Osteoblast (primary cell): ENCODE measurements around the gene CARD11. TPM values are rescaled to one million over a fixed set of nuclear protein-coding genes. Genes with fewer than 3 reads are reported as not detected.
A peak's percentile ranks its signal among the peaks of the same experiment; 100 is the strongest.

ENCODE experiments used
- DNase-seq: peaks from one replicate; pipeline ENCODE4 v3.0.0; 2011; ENCODE audit warnings: low spot score, mixed read lengths; ENCODE audit not compliant: insufficient read length; ENCODE audit errors: missing footprints
- H2AFZ ChIP-seq: 2 replicates; pipeline ENCODE4 v1.6.0; 2011; ENCODE audit warnings: mild to moderate bottlenecking, low read length
- H3K27ac ChIP-seq: 2 replicates; pipeline ENCODE4 v1.5.1; 2011; ENCODE audit warnings: mild to moderate bottlenecking, low read depth, low read length, moderate library complexity
- H3K27me3 ChIP-seq: 2 replicates; pipeline ENCODE4 v1.6.0; 2012; ENCODE audit warnings: mild to moderate bottlenecking, control low read depth, inconsistent platforms, low read length, moderate library complexity; ENCODE audit not compliant: insufficient read depth
- H3K36me3 ChIP-seq: 2 replicates; pipeline ENCODE4 v1.5.1; 2011; ENCODE audit warnings: mild to moderate bottlenecking, low read length, control low read depth, moderate library complexity; ENCODE audit not compliant: insufficient read depth
- H3K4me1 ChIP-seq: 2 replicates; pipeline ENCODE4 v1.5.1; 2011; ENCODE audit warnings: mild to moderate bottlenecking, low read length, control low read depth, moderate library complexity; ENCODE audit not compliant: insufficient read depth
- H3K4me2 ChIP-seq: 2 replicates; pipeline ENCODE4 v1.6.0; 2011; ENCODE audit warnings: mild to moderate bottlenecking, low read length; ENCODE audit not compliant: insufficient read depth
- H3K4me3 ChIP-seq: fragments of 200-600 bp; sonication (generic); 3 replicates; pipeline ENCODE4 v1.5.1; 2012; ENCODE audit warnings: mild to moderate bottlenecking, low read length, inconsistent platforms; ENCODE audit not compliant: insufficient read depth
- H3K79me2 ChIP-seq: 2 replicates; pipeline ENCODE4 v1.6.0; 2012; ENCODE audit warnings: mild to moderate bottlenecking, low read length, control low read depth, inconsistent platforms; ENCODE audit not compliant: insufficient read depth
- H3K9me3 ChIP-seq: 2 replicates; pipeline ENCODE4 v1.5.1; 2011; ENCODE audit warnings: low read depth, low read length, control low read depth
- H4K20me1 ChIP-seq: 2 replicates; pipeline ENCODE4 v1.6.0; 2012; ENCODE audit warnings: mild to moderate bottlenecking, low read length, control low read depth; ENCODE audit not compliant: insufficient read depth
- total RNA-seq: library from RNA; depleted of rRNA; stranded (reverse); fragments of >200 nt; gene quantifications from 2 replicates; pipeline ENCODE4 v1.2.3, GENCODE V29; 2012
- TF ChIP-seq, protein P1 (sequence below): IDR thresholded peaks from 2 replicates; pipeline ENCODE4 v1.5.1; 2011; ENCODE audit warnings: mild to moderate bottlenecking, low read depth, low read length, moderate library complexity; ENCODE audit errors: extremely low read depth

Gene CARD11
- total RNA-seq, 1 donor: not detected

GRCh38 chr7:2903682-2904162 lies 139.9 kb downstream of the CARD11 start:
- no peaks in the 10 kb centered on the region for H3K9me3 ChIP-seq
- DNase-seq: peak; percentile 64

DNA sequence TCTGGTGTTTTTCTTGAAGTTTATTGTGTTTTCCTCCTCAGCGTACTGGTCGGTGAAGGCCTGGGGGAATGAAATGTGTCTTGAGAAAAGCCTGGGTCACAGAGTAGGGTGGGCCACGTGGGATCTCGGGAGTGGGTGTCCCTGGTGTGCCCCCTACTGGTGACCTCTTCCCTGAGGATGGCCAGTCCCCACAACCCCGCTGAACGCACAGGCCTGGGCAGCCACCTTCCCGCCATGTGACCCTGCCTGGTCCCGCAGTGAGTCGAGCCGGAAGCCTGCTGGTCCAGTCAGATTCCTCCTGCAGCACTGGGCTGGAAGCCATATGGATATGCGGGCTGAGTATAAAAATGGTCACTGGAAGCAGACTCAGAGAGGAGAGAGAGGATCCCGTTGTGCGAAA lies 146.6 kb downstream of the CARD11 start:
- no peaks in the 10 kb centered on the region for H3K4me1 ChIP-seq
- peak; percentile 62 for DNase-seq

More at GRCh38 chr7:2903682-2904162, 139.9 kb downstream of the CARD11 start:
- Histone ChIP-seq H3K4me1 (no peaks in the 10 kb centered on the region), H3K27me3 (no peaks in the 10 kb centered on the region), H3K36me3 (no peaks in the 10 kb centered on the region), H3K4me3 (no peak overlapping the region), H3K79me2 (no peaks in the 10 kb centered on the region), H3K4me2 (no peak overlapping the region), H4K20me1 (no peaks in the 10 kb centered on the region), H3K27ac (no peak overlapping the region), H2AFZ (no peak overlapping the region)
- TF ChIP-seq, protein P1, sequence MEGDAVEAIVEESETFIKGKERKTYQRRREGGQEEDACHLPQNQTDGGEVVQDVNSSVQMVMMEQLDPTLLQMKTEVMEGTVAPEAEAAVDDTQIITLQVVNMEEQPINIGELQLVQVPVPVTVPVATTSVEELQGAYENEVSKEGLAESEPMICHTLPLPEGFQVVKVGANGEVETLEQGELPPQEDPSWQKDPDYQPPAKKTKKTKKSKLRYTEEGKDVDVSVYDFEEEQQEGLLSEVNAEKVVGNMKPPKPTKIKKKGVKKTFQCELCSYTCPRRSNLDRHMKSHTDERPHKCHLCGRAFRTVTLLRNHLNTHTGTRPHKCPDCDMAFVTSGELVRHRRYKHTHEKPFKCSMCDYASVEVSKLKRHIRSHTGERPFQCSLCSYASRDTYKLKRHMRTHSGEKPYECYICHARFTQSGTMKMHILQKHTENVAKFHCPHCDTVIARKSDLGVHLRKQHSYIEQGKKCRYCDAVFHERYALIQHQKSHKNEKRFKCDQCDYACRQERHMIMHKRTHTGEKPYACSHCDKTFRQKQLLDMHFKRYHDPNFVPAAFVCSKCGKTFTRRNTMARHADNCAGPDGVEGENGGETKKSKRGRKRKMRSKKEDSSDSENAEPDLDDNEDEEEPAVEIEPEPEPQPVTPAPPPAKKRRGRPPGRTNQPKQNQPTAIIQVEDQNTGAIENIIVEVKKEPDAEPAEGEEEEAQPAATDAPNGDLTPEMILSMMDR: no peak

DNA sequence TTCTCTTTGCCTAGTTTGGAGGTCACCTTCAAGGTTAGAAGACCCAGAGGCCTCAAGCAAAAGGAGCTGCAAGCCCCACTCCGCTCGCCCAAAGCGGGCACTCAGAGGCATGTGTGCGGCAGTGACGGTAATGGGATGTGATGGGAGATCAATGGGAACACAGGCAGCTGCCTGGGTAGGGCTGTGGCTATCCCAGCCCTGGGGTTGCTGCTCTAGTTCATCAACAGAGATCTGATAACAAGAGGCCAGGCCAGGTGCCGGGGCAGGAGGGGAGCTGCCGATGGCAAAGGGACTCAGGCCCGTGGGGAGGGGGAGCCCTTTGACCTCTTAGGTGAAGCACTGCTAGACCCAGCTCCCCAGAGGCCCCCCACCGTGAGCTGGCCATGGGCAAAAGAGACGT lies 147.5 kb downstream of the CARD11 start:
- H3K4me3 ChIP-seq: no peak overlapping the region
- H3K36me3 ChIP-seq: no peaks in the 10 kb centered on the region
- no peak overlapping the region for H3K4me2 ChIP-seq
- H3K79me2 ChIP-seq: no peaks in the 10 kb centered on the region
- TF ChIP-seq, protein P1: no peak
- no peaks in the 10 kb centered on the region for H4K20me1 ChIP-seq
- H2AFZ ChIP-seq: no peak overlapping the region
- peak; percentile 62 for DNase-seq
- H3K27me3 ChIP-seq: no peaks in the 10 kb centered on the region
- no peaks in the 10 kb centered on the region for H3K4me1 ChIP-seq
- H3K9me3 ChIP-seq: no peaks in the 10 kb centered on the region
- H3K27ac ChIP-seq: no peak overlapping the region

More for the DNA sequence above, 146.6 kb downstream of the CARD11 start:
- Histone ChIP-seq H3K36me3 (no peaks in the 10 kb centered on the region), H3K9me3 (no peaks in the 10 kb centered on the region), H3K27me3 (no peaks in the 10 kb centered on the region), H3K27ac (no peak overlapping the region), H3K4me2 (no peak overlapping the region), H4K20me1 (no peaks in the 10 kb centered on the region), H3K79me2 (no peaks in the 10 kb centered on the region), H3K4me3 (no peak overlapping the region), H2AFZ (no peak overlapping the region)
- TF ChIP-seq, protein P1: no peak

- Histone ChIP-seq H3K4me1 (no peaks in the 10 kb centered on the region), H3K79me2 (no peaks in the 10 kb centered on the region), H3K4me2 (no peak overlapping the region), H3K27ac (no peak overlapping the region), H3K36me3 (no peaks in the 10 kb centered on the region), H3K27me3 (no peaks in the 10 kb centered on the region), H3K9me3 (no peaks in the 10 kb centered on the region), H2AFZ (no peak overlapping the region), H4K20me1 (no peaks in the 10 kb centered on the region), H3K4me3 (no peak overlapping the region)
- TF ChIP-seq, protein P1: no peak
- peak; percentile 43 for DNase-seq
Observed at GRCh38 chr7:2894118-2894940, 149.3 kb downstream of the CARD11 start.
